Activated B cell treated with CpG ODN at 0.5 μM for 24 hours (primary cell): ENCODE data around the gene OXGR1. TPM values are rescaled to one million over a fixed set of nuclear protein-coding genes. Genes with fewer than 3 reads are reported as not detected.

Experiments
- ATAC-seq: fragments of 200-7000 bp; cut with Tn5 transposase; one replicate; pipeline ENCODE4 v1.10.0; 2021; ENCODE audit warnings: low read depth, mild to moderate bottlenecking, moderate library complexity
- CTCF ChIA-PET: fragments of 350-600 bp; sonication (Branson Sonifier 250); formaldehyde crosslinking; loops from one replicate; lab custom pipeline; 2021; ENCODE audit warnings: antibody characterized with exemption; lab: Charles Lee
- POLR2A ChIA-PET: fragments of 350-600 bp; sonication (Branson Sonifier 250); formaldehyde crosslinking; loops from one replicate; lab custom pipeline; 2021; ENCODE audit warnings: antibody characterized with exemption; lab: Charles Lee
- DNase-seq: peaks from one replicate; pipeline ENCODE4 v3.0.0; 2022
- H3K27ac Mint-ChIP-seq: one replicate; pipeline ENCODE4 v1.8.0; 2020; ENCODE audit warnings: mixed read lengths
- H3K27me3 Mint-ChIP-seq: one replicate; pipeline ENCODE4 v1.8.0; 2021; ENCODE audit warnings: mixed read lengths
- H3K36me3 Mint-ChIP-seq: one replicate; pipeline ENCODE4 v1.8.0; 2021; ENCODE audit warnings: low read depth, mixed read lengths
- H3K4me1 Mint-ChIP-seq: one replicate; pipeline ENCODE4 v1.8.0; 2021; ENCODE audit warnings: mixed read lengths
- H3K4me3 Mint-ChIP-seq: one replicate; pipeline ENCODE4 v1.8.0; 2020; ENCODE audit warnings: mild to moderate bottlenecking, mixed read lengths
- H3K9me3 Mint-ChIP-seq: one replicate; pipeline ENCODE4 v1.8.0; 2020; ENCODE audit warnings: mixed read lengths
- CTCF ChIP-seq: fragments of 200-600 bp; IDR thresholded peaks from one replicate; pipeline ENCODE4 v1.8.0; 2022; ENCODE audit warnings: antibody characterized with exemption, mild to moderate bottlenecking
- intact Hi-C: fragments of 100-400 bp; cut with micrococcal nuclease; formaldehyde crosslinking; loops from one replicate; pipeline ENCODE4 v1.15.1; 2024
- total RNA-seq: library from RNA; stranded (reverse); gene quantifications from 2 replicates; pipeline ENCODE4 v1.2.3, GENCODE V29; 2022

OXGR1 gene
- total RNA-seq, 1 donor from 2014 or later: not detected

GRCh38 chr13:96948127-96948526 lies 46.1 kb downstream of the OXGR1 start:
- DNase-seq: no peak
- H3K4me1 Mint-ChIP-seq: no peaks in the 10 kb centered on the region
- H3K27ac Mint-ChIP-seq: no peak overlapping the region
- H3K9me3 Mint-ChIP-seq: no peaks in the 10 kb centered on the region
- no peak overlapping the region for H3K4me3 Mint-ChIP-seq
- ChIA-PET POLR2A (no interaction called here), CTCF (no interaction called here)
- intact Hi-C loops: no loop called here
- no peak for TF ChIP-seq CTCF
- H3K27me3 Mint-ChIP-seq: no peaks in the 10 kb centered on the region
- ATAC-seq: no peak
- no peaks in the 10 kb centered on the region for H3K36me3 Mint-ChIP-seq

- intact Hi-C loops: no loop called here
- no peaks in the 10 kb centered on the region for H3K9me3 Mint-ChIP-seq
- H3K4me3 Mint-ChIP-seq: no peak overlapping the region
- H3K4me1 Mint-ChIP-seq: no peaks in the 10 kb centered on the region
- H3K27ac Mint-ChIP-seq: no peak overlapping the region
- no peak for TF ChIP-seq CTCF
- no peaks in the 10 kb centered on the region for H3K27me3 Mint-ChIP-seq
- no peaks in the 10 kb centered on the region for H3K36me3 Mint-ChIP-seq
- ATAC-seq (no peak), DNase-seq (no peak)
- ChIA-PET CTCF (no interaction called here), POLR2A (no interaction called here)
These were observed 46.8 kb downstream of the OXGR1 start for GRCh38 chr13:96947343-96947910.

- ChIA-PET POLR2A (no interaction called here), CTCF (no interaction called here)
- no peak overlapping the region for H3K4me3 Mint-ChIP-seq
- DNase-seq (no peak), ATAC-seq (no peak)
- TF ChIP-seq CTCF: no peak
- no peaks in the 10 kb centered on the region for H3K9me3 Mint-ChIP-seq
- no peaks in the 10 kb centered on the region for H3K36me3 Mint-ChIP-seq
- no peaks in the 10 kb centered on the region for H3K4me1 Mint-ChIP-seq
- intact Hi-C loops: no loop called here
- H3K27me3 Mint-ChIP-seq: no peaks in the 10 kb centered on the region
- no peak overlapping the region for H3K27ac Mint-ChIP-seq
These were observed 47.5 kb downstream of the OXGR1 start for GRCh38 chr13:96946709-96947311.

- H3K9me3 Mint-ChIP-seq: no peaks in the 10 kb centered on the region
- no peak for TF ChIP-seq CTCF
- ChIA-PET POLR2A (no interaction called here), CTCF (no interaction called here)
- no peak overlapping the region for H3K27ac Mint-ChIP-seq
- no peak for DNase-seq
- no peak overlapping the region for H3K4me3 Mint-ChIP-seq
- no peaks in the 10 kb centered on the region for H3K4me1 Mint-ChIP-seq
- no peak for ATAC-seq
- intact Hi-C loops: no loop called here
- no peaks in the 10 kb centered on the region for H3K36me3 Mint-ChIP-seq
- H3K27me3 Mint-ChIP-seq: no peaks in the 10 kb centered on the region
These were observed 53.3 kb downstream of the OXGR1 start for GRCh38 chr13:96940961-96941360.

- H3K4me1 Mint-ChIP-seq: no peaks in the 10 kb centered on the region
- POLR2A ChIA-PET: no interaction called here
- intact Hi-C loops: no loop called here
These were observed 58.4 kb downstream of the OXGR1 start for GRCh38 chr13:96935901-96936300.

More at GRCh38 chr13:96935901-96936300, 58.4 kb downstream of the OXGR1 start:
- TF ChIP-seq CTCF: no peak
- no peaks in the 10 kb centered on the region for H3K27me3 Mint-ChIP-seq
- H3K4me3 Mint-ChIP-seq: no peak overlapping the region
- CTCF ChIA-PET: no interaction called here
- H3K36me3 Mint-ChIP-seq: no peaks in the 10 kb centered on the region
- no peak for DNase-seq
- no peaks in the 10 kb centered on the region for H3K9me3 Mint-ChIP-seq
- no peak overlapping the region for H3K27ac Mint-ChIP-seq
- ATAC-seq: no peak

Other genes starting within 250 kb of the OXGR1 start
- 15.3 and 18.8 TPM in 2 replicates for gene MBNL2, start 227.9 kb upstream of the OXGR1 start, total RNA-seq